Testis (tissue), 2 donors: ENCODE measurements around the gene C12orf75.

Source experiments
- CTCF ChIP-seq, 3 experiments: fragments of 450-650 bp in 2 of 3; fragments of 200-600 bp in 1 of 3; sonication (generic) in 1 of 3; IDR thresholded peaks; one replicate each; pipeline ENCODE4 v1.5.1; 2016 to 2019; ENCODE audit warnings: antibody characterized with exemption in 3 of 3, mild to moderate bottlenecking in 2 of 3, moderate library complexity in 1 of 3
- POLR2A ChIP-seq: fragments of 450-650 bp; IDR thresholded peaks from one replicate; pipeline ENCODE4 v1.6.1; 2017; ENCODE audit warnings: antibody characterized with exemption, mild to moderate bottlenecking, moderate library complexity

DNA sequence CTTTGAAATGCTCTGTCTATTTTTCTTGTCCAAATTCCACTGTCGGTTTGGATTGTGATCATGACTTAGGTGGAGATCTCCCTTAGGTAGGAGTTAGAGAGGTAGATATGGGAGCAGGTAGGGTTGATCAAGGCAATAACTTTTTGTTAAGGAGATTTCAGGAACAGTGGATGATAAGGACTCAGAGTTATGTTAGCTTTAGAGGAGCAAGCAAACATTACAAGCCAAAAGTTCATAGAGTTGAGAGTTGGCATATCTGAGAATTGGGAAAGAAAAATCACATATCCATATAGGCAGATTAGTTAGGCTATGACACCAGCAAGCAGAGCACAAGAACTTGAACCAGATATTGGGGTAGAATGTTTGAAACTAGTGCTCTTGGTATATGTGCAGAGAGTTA lies 43.1 kb upstream of the C12orf75 start:
- TF ChIP-seq POLR2A (no peak), CTCF (IDR thresholded peaks at IDR 0.05) (no peak)
